Trophoblast cell (in vitro differentiated cells and primary cell): ENCODE data around the gene ERFL.

Experiments
- DNase-seq, 2 donors: peaks; one replicate each; pipeline ENCODE4 v3.0.0-alpha.2; 2016
- H2AFZ ChIP-seq: 2 replicates; pipeline ENCODE4 v1.6.1; 2013; ENCODE audit warnings: low read length, moderate library complexity, mild to moderate bottlenecking; ENCODE audit not compliant: insufficient read depth, poor library complexity
- H2AK5ac ChIP-seq: 2 replicates; pipeline ENCODE4 v1.6.1; 2013; ENCODE audit warnings: mild to moderate bottlenecking, low read length
- H2BK120ac ChIP-seq: 2 replicates; pipeline ENCODE4 v1.6.1; 2013; ENCODE audit warnings: low read length, mild to moderate bottlenecking, moderate library complexity; ENCODE audit not compliant: insufficient read depth, poor library complexity
- H2BK12ac ChIP-seq: 2 replicates; pipeline ENCODE4 v1.6.1; 2013; ENCODE audit warnings: mild to moderate bottlenecking, low read length, moderate library complexity
- H2BK5ac ChIP-seq: 2 replicates; pipeline ENCODE4 v1.6.1; 2013; ENCODE audit warnings: low read length, low read depth, moderate library complexity, mild to moderate bottlenecking; ENCODE audit not compliant: poor library complexity
- H3K14ac ChIP-seq: 2 replicates; pipeline ENCODE4 v1.6.1; 2013; ENCODE audit warnings: mild to moderate bottlenecking, low read length
- H3K18ac ChIP-seq: 2 replicates; pipeline ENCODE4 v1.6.1; 2013; ENCODE audit warnings: mild to moderate bottlenecking, low read length
- H3K23ac ChIP-seq: 2 replicates; pipeline ENCODE4 v1.6.1; 2013; ENCODE audit warnings: low read length
- H3K27ac ChIP-seq: 2 replicates; pipeline ENCODE4 v1.5.1; 2013; ENCODE audit warnings: low read depth, mild to moderate bottlenecking, inconsistent platforms, low read length, moderate library complexity
- H3K27me3 ChIP-seq: 2 replicates; pipeline ENCODE4 v1.6.1; 2013; ENCODE audit warnings: inconsistent platforms, mild to moderate bottlenecking, low read length, moderate library complexity; ENCODE audit not compliant: insufficient read depth
- H3K36me3 ChIP-seq, 2 experiments: 1 replicate in 1 of 2; 2 replicates in 1 of 2; pipeline ENCODE4 v1.6.1; 2013; ENCODE audit warnings: low read length in 2 of 2, mild to moderate bottlenecking in 2 of 2, moderate library complexity in 1 of 2; ENCODE audit not compliant: insufficient read depth in 2 of 2, control insufficient read depth in 1 of 2
- H3K4ac ChIP-seq: 2 replicates; pipeline ENCODE4 v1.6.1; 2013; ENCODE audit warnings: low read depth, mild to moderate bottlenecking, low read length, moderate library complexity
- H3K4me1 ChIP-seq, 2 experiments: 1 replicate in 1 of 2; 2 replicates in 1 of 2; pipeline ENCODE4 v1.6.1; 2013; ENCODE audit warnings: low read length in 2 of 2, mild to moderate bottlenecking in 2 of 2, moderate library complexity in 1 of 2; ENCODE audit not compliant: insufficient read depth in 2 of 2, control insufficient read depth in 1 of 2
- H3K4me2 ChIP-seq: 2 replicates; pipeline ENCODE4 v1.6.1; 2013; ENCODE audit warnings: inconsistent platforms, mild to moderate bottlenecking, low read length, moderate library complexity
- H3K4me3 ChIP-seq: 2 replicates; pipeline ENCODE4 v1.5.1; 2013; ENCODE audit warnings: mild to moderate bottlenecking, low read depth, low read length, inconsistent platforms
- H3K79me1 ChIP-seq: one replicate; pipeline ENCODE4 v1.6.1; 2013; ENCODE audit warnings: low read length
- H3K79me2 ChIP-seq: 2 replicates; pipeline ENCODE4 v1.6.1; 2013; ENCODE audit warnings: low read length, mild to moderate bottlenecking; ENCODE audit not compliant: control insufficient read depth, insufficient read depth, poor library complexity
- H3K9ac ChIP-seq: 2 replicates; pipeline ENCODE4 v1.6.1; 2013; ENCODE audit warnings: mild to moderate bottlenecking, low read length
- H3K9me3 ChIP-seq: 2 replicates; pipeline ENCODE4 v1.6.1; 2013; ENCODE audit warnings: low read depth, mild to moderate bottlenecking, control low read depth, inconsistent platforms, low read length; ENCODE audit not compliant: insufficient read depth
- H4K12ac ChIP-seq: 2 replicates; pipeline ENCODE4 v1.6.1; 2013; ENCODE audit warnings: low read depth, mild to moderate bottlenecking, low read length, moderate library complexity
- H4K8ac ChIP-seq: 2 replicates; pipeline ENCODE4 v1.6.1; 2013; ENCODE audit warnings: low read depth, mild to moderate bottlenecking, low read length, moderate library complexity
- H4K91ac ChIP-seq: one replicate; pipeline ENCODE4 v1.6.1; 2013; ENCODE audit warnings: low read depth, mild to moderate bottlenecking, low read length, moderate library complexity
- WGBS: extraction: QIAGEN DNeasy Blood & Tissue Kit; methylation state at CpG from one replicate; pipeline ENCODE4 v1.1.7; 2013; ENCODE audit warnings: missing lambda C conversion rate; ENCODE audit not compliant: insufficient read length, insufficient coverage; ENCODE audit errors: extremely low coverage; 5-methylcytosine and 5-hydroxymethylcytosine counted together

ERFL gene

DNA sequence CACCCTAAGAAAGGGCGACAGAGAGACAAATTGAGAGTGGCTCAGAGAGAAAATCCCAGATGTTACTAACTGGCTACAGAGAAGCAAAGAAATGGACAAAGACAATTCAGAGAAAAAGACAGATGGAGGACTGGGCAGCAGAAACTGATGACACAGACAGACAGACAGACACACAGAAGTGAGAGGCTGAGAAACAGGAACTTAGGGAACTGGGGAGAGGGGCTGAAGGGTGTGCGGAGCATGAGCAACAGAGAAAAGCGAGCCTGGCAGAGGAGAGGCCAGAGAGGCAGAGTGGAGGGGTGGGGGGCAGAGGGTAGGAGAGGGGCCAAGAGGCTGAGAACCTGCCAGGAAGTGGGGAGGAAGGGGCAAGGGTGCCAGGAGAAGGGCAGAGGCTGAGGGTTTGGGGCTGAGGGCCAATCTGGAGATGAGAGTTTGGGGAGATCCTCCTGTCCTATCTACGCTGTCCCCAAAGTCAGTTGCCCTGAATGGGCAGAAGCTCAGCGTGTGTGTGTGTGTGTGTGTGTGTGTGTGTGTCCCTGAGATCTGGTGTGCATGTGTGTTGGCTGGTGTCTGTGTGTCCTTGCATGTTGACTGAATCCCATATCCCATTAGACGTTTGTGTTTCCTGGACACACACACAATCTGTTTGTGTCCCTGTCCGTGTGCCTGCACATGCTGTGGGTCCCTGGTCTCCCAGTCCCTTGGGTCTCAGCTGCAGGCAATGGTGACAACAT, 5.6 kb upstream of the ERFL start:
- no CpG with 5 or more reads among the region's 7 CpGs for WGBS
- Histone ChIP-seq H3K4me1 (peaks cover 0 to 2% of the 10 kb centered on the region in 2 experiments), H2AFZ (no peak overlapping the region), H3K18ac (no peak overlapping the region), H3K27me3 (peaks cover 57% of the 10 kb centered on the region), H3K14ac (no peak overlapping the region), H2AK5ac (no peak overlapping the region), H4K91ac (no peak overlapping the region), H3K4me2 (no peak overlapping the region), H3K4ac (no peak overlapping the region), H3K9ac (no peak overlapping the region), H3K4me3 (no peak overlapping the region), H2BK5ac (no peak overlapping the region), H2BK120ac (no peak overlapping the region), H3K9me3 (peaks cover 9% of the 10 kb centered on the region), H4K12ac (no peak overlapping the region), H3K79me2 (no peaks in the 10 kb centered on the region), H3K23ac (no peak overlapping the region), H4K8ac (no peak overlapping the region), H2BK12ac (no peak overlapping the region), H3K27ac (no peak overlapping the region), H3K36me3 (no peaks in the 10 kb centered on the region), H3K79me1 (no peaks in the 10 kb centered on the region)
- no peak for DNase-seq

DNA sequence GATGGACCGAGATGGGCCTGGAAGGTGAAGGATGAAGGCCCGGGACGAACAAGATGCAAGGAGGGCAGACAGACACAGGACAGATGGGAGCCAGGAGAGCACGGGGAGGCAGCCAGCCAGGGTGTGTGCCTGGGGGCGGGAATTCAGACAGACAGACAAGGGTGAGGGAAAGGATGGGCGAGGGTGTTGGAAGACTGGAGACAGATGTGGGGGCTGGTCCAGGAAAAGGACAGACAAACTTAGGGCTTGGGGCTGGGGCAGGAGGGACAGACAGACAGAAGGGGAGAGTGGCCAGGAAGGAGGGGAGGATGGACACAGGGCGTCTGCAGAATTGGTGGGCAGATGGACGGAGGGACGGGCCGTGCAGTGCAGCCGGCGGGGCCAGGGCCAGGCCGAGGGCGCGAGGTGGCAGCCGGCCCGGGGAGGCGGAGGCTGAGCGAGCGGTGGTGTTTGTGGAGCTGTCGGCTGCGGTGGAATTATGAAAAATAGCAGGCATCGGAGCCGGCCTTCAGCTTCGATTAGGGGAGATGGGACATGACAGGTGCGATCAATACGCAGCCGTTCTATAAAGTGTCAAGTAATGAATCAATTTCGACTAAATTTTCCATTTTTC, 4.6 kb upstream of the ERFL start:
- Histone ChIP-seq H3K4ac (no peak overlapping the region), H3K4me3 (no peak overlapping the region), H3K79me1 (no peaks in the 10 kb centered on the region), H3K9me3 (peaks cover 12% of the 10 kb centered on the region), H2AFZ (no peak overlapping the region), H3K4me2 (no peak overlapping the region), H3K14ac (no peak overlapping the region), H2BK5ac (no peak overlapping the region), H3K27ac (no peak overlapping the region), H4K12ac (no peak overlapping the region), H2BK120ac (no peak overlapping the region), H2BK12ac (no peak overlapping the region), H3K27me3 (peaks cover 64% of the 10 kb centered on the region), H4K8ac (no peak overlapping the region), H3K9ac (no peak overlapping the region), H3K23ac (no peak overlapping the region), H3K18ac (no peak overlapping the region), H3K79me2 (no peaks in the 10 kb centered on the region), H4K91ac (no peak overlapping the region), H3K4me1 (peaks cover 0 to 5% of the 10 kb centered on the region in 2 experiments), H3K36me3 (no peaks in the 10 kb centered on the region), H2AK5ac (no peak overlapping the region)
- WGBS: no CpG with 5 or more reads among the region's 29 CpGs
- DNase-seq: no peak

DNA sequence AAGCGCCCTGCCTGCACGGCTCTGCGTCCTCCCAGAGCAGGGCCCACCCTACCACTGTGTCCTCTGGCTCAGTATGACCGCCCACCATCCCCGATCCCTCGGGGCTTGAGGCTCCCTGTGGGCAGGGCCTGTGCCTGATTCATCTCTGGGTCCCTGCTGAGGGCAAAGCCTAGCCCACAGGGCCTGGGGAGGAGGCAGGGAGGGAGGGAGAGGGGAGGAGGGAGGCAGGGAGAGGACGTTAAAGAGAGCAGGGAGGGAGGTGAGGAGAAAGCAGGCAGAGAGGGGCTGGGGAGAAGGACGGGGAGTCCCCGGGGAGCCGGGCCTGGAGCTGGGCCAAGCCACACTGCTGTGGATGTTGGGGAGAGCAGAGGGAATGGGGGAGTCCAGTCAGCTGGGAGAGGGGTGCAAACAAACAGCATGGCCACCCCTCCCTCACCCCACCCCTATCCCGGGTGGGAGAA, 4.0 kb upstream of the ERFL start:
- H2BK5ac ChIP-seq: no peak overlapping the region
- no peak overlapping the region for H3K4ac ChIP-seq
- no peak overlapping the region for H3K23ac ChIP-seq
- peaks cover 65% of the 10 kb centered on the region for H3K27me3 ChIP-seq
- no peak overlapping the region for H2AK5ac ChIP-seq
- WGBS: no CpG with 5 or more reads among the region's 11 CpGs
- H4K8ac ChIP-seq: no peak overlapping the region
- no peak overlapping the region for H3K9ac ChIP-seq
- H3K18ac ChIP-seq: no peak overlapping the region
- peaks cover 0 to 5% of the 10 kb centered on the region in 2 experiments for H3K4me1 ChIP-seq
- no peaks in the 10 kb centered on the region for H3K36me3 ChIP-seq
- no peak overlapping the region for H4K91ac ChIP-seq
- H3K27ac ChIP-seq: no peak overlapping the region
- H2BK12ac ChIP-seq: no peak overlapping the region
- H2BK120ac ChIP-seq: no peak overlapping the region
- no peaks in the 10 kb centered on the region for H3K79me1 ChIP-seq
- no peak overlapping the region for H4K12ac ChIP-seq
- peaks cover 12% of the 10 kb centered on the region for H3K9me3 ChIP-seq
- H2AFZ ChIP-seq: no peak overlapping the region
- no peak for DNase-seq
- no peak overlapping the region for H3K14ac ChIP-seq
- no peak overlapping the region for H3K4me3 ChIP-seq
- no peak overlapping the region for H3K4me2 ChIP-seq
- no peaks in the 10 kb centered on the region for H3K79me2 ChIP-seq

DNA sequence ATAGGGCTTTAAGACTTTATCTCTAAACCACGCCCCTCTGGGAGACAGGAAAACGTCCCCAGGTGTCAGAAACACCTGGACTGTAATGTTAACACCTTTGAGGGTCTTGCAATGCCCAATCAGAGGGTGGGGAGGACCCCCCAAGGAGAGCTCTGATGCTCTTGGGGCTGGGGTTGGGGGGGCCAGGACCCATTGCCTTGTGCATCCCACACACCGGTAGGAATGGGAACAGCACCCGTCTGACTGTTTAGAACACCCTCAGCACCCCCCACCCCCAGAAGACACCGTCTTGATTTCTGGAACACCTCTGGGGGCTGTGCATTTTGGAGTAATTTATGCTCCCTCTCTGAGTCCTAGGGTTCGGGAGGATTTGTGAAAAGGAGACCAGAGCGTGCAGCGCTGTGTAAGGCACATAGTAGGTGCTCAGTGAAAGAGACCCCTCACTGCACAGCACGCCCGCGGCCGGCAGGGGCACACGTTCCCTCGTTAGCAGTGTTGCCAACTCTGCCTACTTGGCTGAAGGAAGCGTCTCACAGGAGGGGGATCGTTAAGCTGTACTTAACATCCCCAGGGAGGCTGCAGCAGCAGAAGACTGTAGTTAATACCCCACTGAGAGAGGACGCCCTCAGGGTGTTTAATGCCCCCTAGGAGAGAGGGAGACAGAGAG, 2.8 kb upstream of the ERFL start:
- Histone ChIP-seq H3K79me1 (no peaks in the 10 kb centered on the region), H4K12ac (no peak overlapping the region)
- WGBS: no CpG with 5 or more reads among the region's 17 CpGs

More for the DNA sequence above, 2.8 kb upstream of the ERFL start:
- Histone ChIP-seq H3K4ac (no peak overlapping the region), H2BK12ac (no peak overlapping the region), H2AFZ (no peak overlapping the region), H3K4me2 (no peak overlapping the region), H3K14ac (no peak overlapping the region), H3K9me3 (peaks cover 15% of the 10 kb centered on the region), H3K27me3 (peaks cover 74% of the 10 kb centered on the region), H3K27ac (no peak overlapping the region), H3K23ac (no peak overlapping the region), H4K91ac (no peak overlapping the region), H2AK5ac (no peak overlapping the region), H3K79me2 (no peaks in the 10 kb centered on the region), H3K9ac (no peak overlapping the region), H3K18ac (no peak overlapping the region), H3K36me3 (no peaks in the 10 kb centered on the region), H2BK120ac (no peak overlapping the region), H3K4me3 (no peak overlapping the region), H2BK5ac (no peak overlapping the region), H3K4me1 (peaks cover 0 to 5% of the 10 kb centered on the region in 2 experiments), H4K8ac (no peak overlapping the region)
- DNase-seq: no peak
